Measurements from ENCODE around the gene BBOX1.

DNA sequence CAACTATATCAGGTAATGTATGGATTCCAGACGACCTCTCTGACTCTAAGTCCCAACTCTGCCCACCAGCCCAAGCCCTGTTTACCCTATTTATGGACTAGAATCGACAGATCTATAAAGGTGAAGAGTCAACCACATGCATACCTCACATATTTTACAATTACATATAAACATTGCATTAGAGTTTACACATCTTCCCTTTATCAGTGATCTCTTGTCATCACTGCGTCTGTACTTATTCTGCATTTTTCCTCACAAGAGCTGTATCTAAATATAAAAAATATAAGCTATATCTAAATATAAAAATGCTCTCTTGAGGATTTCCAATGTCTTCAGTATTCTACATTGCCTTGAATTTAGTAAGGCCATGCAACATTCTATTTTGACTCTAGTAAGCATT is 38.2 kb upstream of the BBOX1 start:
- TF ChIP-seq, protein P1, sequence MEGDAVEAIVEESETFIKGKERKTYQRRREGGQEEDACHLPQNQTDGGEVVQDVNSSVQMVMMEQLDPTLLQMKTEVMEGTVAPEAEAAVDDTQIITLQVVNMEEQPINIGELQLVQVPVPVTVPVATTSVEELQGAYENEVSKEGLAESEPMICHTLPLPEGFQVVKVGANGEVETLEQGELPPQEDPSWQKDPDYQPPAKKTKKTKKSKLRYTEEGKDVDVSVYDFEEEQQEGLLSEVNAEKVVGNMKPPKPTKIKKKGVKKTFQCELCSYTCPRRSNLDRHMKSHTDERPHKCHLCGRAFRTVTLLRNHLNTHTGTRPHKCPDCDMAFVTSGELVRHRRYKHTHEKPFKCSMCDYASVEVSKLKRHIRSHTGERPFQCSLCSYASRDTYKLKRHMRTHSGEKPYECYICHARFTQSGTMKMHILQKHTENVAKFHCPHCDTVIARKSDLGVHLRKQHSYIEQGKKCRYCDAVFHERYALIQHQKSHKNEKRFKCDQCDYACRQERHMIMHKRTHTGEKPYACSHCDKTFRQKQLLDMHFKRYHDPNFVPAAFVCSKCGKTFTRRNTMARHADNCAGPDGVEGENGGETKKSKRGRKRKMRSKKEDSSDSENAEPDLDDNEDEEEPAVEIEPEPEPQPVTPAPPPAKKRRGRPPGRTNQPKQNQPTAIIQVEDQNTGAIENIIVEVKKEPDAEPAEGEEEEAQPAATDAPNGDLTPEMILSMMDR (IDR thresholded peaks at IDR 0.05; ENCODE audit: extremely low read depth in 1 of 2, insufficient read depth in 1 of 2, low read depth in 1 of 2, low read length in 2 of 2): no peak
- no peak for TF ChIP-seq POLR2A (IDR thresholded peaks at IDR 0.05; ENCODE audit: low read depth, low read length)
- TF ChIP-seq POLR2AphosphoS5 (IDR thresholded peaks at IDR 0.05; ENCODE audit: insufficient read depth, low read depth, low read length): no peak
- no peak for TF ChIP-seq MYC (IDR thresholded peaks at IDR 0.05; ENCODE audit: low read depth, low read length)
